Erythroblast (primary cell): Measurements from ENCODE around the gene RASGRP2.

Experiments
- GATA1 ChIP-seq: IDR thresholded peaks from 2 replicates; pipeline ENCODE4 v1.6.1; 2011; ENCODE audit warnings: low read depth, mild to moderate bottlenecking, control low read depth, low read length, moderate library complexity
- POLR2A ChIP-seq: IDR thresholded peaks from 2 replicates; pipeline ENCODE4 v1.6.1; 2011; ENCODE audit warnings: mild to moderate bottlenecking, low read length

- TF ChIP-seq POLR2A (no peak), GATA1 (no peak)
Observed at GRCh38 chr11:64747961-64748665, 4.2 kb upstream of the RASGRP2 start.
